Measurements from ENCODE around the gene NFIA. TPM values are rescaled to one million over a fixed set of nuclear protein-coding genes. Genes with fewer than 3 reads are reported as not detected.

The NFIA gene
- not detected for polyA plus RNA-seq (2012; ENCODE audit: low read depth, missing spikeins)

DNA sequence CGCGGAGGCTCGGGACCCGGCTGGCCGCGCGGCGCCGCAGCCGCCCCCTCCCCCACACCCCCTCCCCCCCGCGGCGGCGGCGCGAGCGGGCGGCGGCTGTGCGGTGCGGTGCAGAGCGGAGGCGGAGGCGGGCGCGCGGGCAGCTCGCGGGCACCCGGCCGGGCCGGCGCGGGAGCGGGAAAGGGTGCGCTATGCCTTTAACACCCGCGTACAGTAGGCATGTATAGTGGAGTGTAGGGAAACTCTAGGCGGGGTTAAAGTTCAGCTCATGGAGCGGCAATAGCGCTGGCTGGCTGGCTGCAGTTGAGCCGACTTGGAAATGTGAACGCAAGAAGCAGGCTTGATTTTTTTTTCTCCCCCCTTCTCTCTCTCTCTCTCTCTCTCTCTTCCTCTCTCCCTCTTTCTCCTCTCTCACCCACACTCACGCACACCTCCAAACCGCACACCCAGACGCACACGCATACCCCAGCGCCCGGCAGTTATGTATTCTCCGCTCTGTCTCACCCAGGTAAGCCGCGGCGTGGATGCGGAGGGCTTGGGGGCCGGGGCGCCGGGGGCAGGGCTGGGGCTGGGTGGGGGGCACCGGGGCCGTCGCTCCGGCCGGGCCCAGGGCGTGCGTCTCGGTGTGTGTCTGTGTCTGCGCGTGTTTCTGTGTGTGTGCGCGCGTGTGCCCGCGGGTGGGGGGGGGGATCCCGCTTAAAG is at the start of gene NFIA:
TSS of gene NFIA (plus strand) at position 251 of the 702 bp plus-strand sequence.
- FAIRE-seq = no peak
- TF ChIP-seq PAX5 (IDR thresholded peaks at IDR 0.05; ENCODE audit: insufficient read depth, low read length, severe bottlenecking) (no peak), TAF1 (IDR thresholded peaks at IDR 0.05; ENCODE audit: low read depth, low read length) (no peak), POLR2AphosphoS5 (IDR thresholded peaks at IDR 0.05; ENCODE audit: low read depth, low read length) (no peak), SPI1 (IDR thresholded peaks at IDR 0.05; ENCODE audit: low read depth, low read length) (no peak)
- no peak for DNase-seq (ENCODE audit: insufficient read length, low spot score)

DNA sequence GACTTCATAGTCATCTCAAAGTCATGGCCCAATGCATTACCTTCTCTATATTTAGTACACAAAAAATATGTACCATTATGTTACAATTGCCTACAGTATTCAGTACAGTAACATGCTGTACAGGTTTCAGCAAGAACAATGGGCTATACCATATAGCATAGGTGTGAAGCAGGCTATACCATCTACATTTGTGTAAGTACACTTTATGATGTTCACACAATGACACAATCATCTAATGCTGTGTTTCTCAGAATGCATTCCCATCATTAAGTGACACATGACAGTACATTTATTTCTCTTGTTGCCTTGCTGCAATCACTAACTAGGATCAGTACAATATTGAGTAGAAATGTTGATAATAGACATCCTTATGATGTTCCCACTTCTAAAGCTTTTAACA is 46.5 kb upstream of the NFIA start:
- no peak for FAIRE-seq

DNA sequence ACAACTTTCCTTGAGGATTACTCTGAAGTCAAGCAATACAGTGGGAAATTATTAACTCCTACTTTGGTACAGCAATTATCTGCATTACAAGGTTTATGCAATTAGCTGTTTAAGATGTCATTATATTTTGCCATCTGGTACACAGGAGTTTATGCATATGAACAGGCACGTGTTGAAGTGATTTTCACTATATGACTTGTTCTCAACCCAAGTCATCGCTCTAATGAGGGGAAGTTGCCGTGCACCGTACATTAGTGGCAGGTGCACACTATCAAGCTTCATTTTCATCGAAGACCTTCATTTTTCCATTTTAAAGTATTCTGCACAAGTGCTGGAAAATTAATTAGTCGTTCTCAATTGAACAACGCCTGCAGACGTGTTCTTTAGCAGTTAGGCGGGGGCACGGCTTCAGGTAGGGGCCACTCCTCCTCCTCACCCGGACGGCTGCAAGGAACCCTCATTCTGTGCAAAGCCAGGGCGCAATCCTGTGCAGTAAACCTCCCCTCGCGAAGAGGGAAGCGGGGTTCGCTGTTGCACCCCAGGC is 39.8 kb upstream of the NFIA start:
- TF ChIP-seq POLR2A (IDR thresholded peaks at IDR 0.05; ENCODE audit: low read depth, low read length) (no peak), POLR2AphosphoS5 (IDR thresholded peaks at IDR 0.05; ENCODE audit: low read depth, low read length) (no peak), POU2F2 (IDR thresholded peaks at IDR 0.05; ENCODE audit: low read depth, low read length) (no peak), PAX5 (IDR thresholded peaks at IDR 0.05; ENCODE audit: insufficient read depth, low read length, severe bottlenecking) (no peak), SPI1 (IDR thresholded peaks at IDR 0.05; ENCODE audit: low read depth, low read length) (no peak), TAF1 (IDR thresholded peaks at IDR 0.05; ENCODE audit: low read depth, low read length) (no peak)
- no peak for FAIRE-seq
- no peak for DNase-seq (ENCODE audit: insufficient read length, low spot score)

More for the DNA sequence above, 46.5 kb upstream of the NFIA start:
- no peak for TF ChIP-seq TAF1 (IDR thresholded peaks at IDR 0.05; ENCODE audit: low read depth, low read length)
- no peak for TF ChIP-seq POLR2AphosphoS5 (IDR thresholded peaks at IDR 0.05; ENCODE audit: low read depth, low read length)
- TF ChIP-seq POU2F2 (IDR thresholded peaks at IDR 0.05; ENCODE audit: low read depth, low read length) = no peak
- no peak for TF ChIP-seq PAX5 (IDR thresholded peaks at IDR 0.05; ENCODE audit: insufficient read depth, low read length, severe bottlenecking)
- no peak for TF ChIP-seq SPI1 (IDR thresholded peaks at IDR 0.05; ENCODE audit: low read depth, low read length)
- TF ChIP-seq POLR2A (IDR thresholded peaks at IDR 0.05; ENCODE audit: low read depth, low read length) = no peak
- DNase-seq (ENCODE audit: insufficient read length, low spot score) = no peak

DNA sequence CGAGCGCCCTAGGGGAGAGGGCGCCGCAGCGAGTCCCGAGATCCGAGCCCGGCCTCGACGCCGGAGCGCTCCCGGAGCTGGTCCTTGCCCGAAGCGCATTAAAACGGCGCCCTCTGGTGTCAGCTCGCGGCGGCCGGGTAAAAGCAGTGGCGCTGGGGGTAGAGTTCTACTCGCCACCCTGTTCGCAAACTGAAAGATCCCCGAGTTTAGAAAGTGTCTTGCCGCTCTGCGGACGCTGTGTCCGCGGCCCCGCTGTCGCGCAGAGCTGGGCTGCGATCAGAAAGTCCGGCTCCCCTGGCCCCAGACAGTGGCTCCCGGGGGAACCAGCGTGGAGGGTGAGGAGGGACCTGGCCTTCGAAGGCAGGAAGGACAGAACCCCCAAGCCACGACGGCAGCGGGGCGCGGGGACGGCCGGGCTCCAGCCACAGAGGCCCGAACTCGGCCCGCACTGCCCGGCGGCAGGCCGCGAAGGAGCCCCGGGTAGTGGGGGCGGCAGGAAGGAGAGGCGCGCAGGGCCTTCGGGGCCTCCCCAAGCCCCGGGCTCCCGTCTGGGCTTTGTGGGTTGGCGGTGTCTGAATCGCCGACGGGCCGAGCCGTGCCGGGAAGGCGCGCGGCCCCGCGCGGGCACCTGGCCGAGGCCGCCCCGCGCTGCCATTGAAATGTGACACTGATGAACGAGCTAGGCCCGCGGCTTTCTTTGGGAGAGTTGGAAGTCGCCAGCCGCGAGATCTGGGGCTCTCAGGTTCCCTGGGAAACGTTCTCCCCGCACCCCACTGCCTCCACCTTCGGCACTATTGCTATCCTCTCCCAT is 39.1 kb upstream of the NFIA start:
- FAIRE-seq (peak; percentile 20), DNase-seq (ENCODE audit: insufficient read length, low spot score) (peak; percentile 51)
- TF ChIP-seq PAX5 (IDR thresholded peaks at IDR 0.05; ENCODE audit: insufficient read depth, low read length, severe bottlenecking) (no peak), POLR2AphosphoS5 (IDR thresholded peaks at IDR 0.05; ENCODE audit: low read depth, low read length) (no peak), TAF1 (IDR thresholded peaks at IDR 0.05; ENCODE audit: low read depth, low read length) (no peak), POLR2A (IDR thresholded peaks at IDR 0.05; ENCODE audit: low read depth, low read length) (no peak), SPI1 (IDR thresholded peaks at IDR 0.05; ENCODE audit: low read depth, low read length) (no peak), POU2F2 (IDR thresholded peaks at IDR 0.05; ENCODE audit: low read depth, low read length) (no peak)

DNA sequence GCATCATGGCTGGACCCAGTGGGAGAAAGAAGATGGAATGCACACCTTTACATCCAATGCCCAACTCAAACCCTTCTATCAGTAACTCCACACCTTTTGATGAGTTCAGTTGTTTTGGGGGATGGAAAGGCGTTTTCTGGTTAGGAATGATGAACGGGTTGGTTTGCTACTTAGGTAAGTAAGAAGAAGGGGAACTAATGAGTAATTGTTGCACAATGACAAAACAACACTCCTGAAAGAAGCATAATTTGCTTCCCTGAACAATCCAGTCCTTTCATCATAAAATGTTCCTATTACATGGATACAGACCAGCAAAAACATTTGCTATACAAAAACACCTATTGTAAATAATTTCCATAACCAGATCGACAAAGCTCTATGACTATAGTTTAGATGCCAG is 35.9 kb upstream of the NFIA start:
- no peak for TF ChIP-seq POLR2AphosphoS5 (IDR thresholded peaks at IDR 0.05; ENCODE audit: low read depth, low read length)
- TF ChIP-seq TAF1 (IDR thresholded peaks at IDR 0.05; ENCODE audit: low read depth, low read length) = no peak
- TF ChIP-seq POLR2A (IDR thresholded peaks at IDR 0.05; ENCODE audit: low read depth, low read length) = no peak
- no peak for TF ChIP-seq SPI1 (IDR thresholded peaks at IDR 0.05; ENCODE audit: low read depth, low read length)
- no peak for TF ChIP-seq PAX5 (IDR thresholded peaks at IDR 0.05; ENCODE audit: insufficient read depth, low read length, severe bottlenecking)
- no peak for TF ChIP-seq POU2F2 (IDR thresholded peaks at IDR 0.05; ENCODE audit: low read depth, low read length)
- FAIRE-seq (no peak), DNase-seq (ENCODE audit: insufficient read length, low spot score) (no peak)

DNA sequence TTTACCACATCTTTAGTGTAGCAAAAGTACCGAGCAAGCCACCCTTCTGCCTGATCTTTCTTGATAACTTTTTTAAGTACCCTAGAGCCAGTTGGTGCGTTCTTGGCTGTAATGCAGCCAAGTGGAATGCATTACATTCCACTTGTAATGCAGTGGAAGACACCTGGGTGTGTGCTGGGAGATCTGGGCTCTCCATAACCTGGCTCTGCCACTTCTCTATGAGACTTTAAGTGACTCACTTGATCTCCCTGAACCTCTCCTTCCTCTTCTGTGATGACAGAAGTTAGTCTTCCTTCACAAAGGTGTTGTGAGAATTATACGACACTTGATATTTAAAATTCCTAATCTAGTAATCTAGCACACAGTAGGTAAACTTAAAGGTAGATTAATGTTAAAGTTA is 35.3 kb upstream of the NFIA start:
- TF ChIP-seq SPI1 (IDR thresholded peaks at IDR 0.05; ENCODE audit: low read depth, low read length) = no peak
- TF ChIP-seq PAX5 (IDR thresholded peaks at IDR 0.05; ENCODE audit: insufficient read depth, low read length, severe bottlenecking) = no peak
- TF ChIP-seq TAF1 (IDR thresholded peaks at IDR 0.05; ENCODE audit: low read depth, low read length) = no peak
- TF ChIP-seq POU2F2 (IDR thresholded peaks at IDR 0.05; ENCODE audit: low read depth, low read length) = no peak
- TF ChIP-seq POLR2AphosphoS5 (IDR thresholded peaks at IDR 0.05; ENCODE audit: low read depth, low read length) = no peak
- no peak for TF ChIP-seq POLR2A (IDR thresholded peaks at IDR 0.05; ENCODE audit: low read depth, low read length)
- FAIRE-seq = no peak
- no peak for DNase-seq (ENCODE audit: insufficient read length, low spot score)

DNA sequence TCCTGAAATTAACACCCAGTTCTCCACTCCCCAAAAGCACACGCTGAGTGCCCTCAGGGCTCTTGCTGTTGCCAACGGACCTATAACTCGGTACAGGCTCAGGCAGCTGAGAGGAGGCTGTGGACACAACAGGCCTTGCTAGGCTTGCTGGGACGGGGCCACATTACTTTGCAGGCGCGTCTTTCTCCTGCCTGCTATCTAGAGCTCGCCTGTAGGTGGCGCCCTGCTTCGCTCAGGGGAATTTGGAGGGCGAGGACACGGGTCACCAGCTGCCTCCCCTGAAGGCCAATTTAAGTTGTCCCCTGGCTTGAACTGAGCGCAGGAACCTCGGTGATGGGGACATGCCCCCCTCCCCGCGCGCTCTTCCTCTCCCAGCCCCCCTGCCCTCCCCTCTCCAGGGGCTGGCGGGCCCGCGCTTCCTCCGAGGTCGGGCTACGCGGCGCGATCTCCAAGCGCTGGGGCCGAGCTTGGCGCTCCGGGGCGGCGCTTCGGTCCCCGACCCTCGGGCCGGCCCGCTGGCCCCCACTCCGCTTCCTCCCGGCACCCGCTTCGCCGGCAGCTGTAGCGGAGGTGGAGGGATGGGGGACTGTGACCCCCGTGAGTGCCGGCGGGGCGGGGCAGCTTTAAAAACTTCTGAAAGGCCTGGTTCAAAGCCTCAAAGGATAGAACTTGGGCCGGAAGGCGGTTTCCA is 32.4 kb upstream of the NFIA start:
- DNase-seq (ENCODE audit: insufficient read length, low spot score) (peak; percentile 51), FAIRE-seq (peak; percentile 81)
- no peak for TF ChIP-seq TAF1 (IDR thresholded peaks at IDR 0.05; ENCODE audit: low read depth, low read length)
- TF ChIP-seq POLR2A (IDR thresholded peaks at IDR 0.05; ENCODE audit: low read depth, low read length) = no peak
- TF ChIP-seq PAX5 (IDR thresholded peaks at IDR 0.05; ENCODE audit: insufficient read depth, low read length, severe bottlenecking) = no peak
- TF ChIP-seq POLR2AphosphoS5 (IDR thresholded peaks at IDR 0.05; ENCODE audit: low read depth, low read length) = no peak
- no peak for TF ChIP-seq POU2F2 (IDR thresholded peaks at IDR 0.05; ENCODE audit: low read depth, low read length)
- no peak for TF ChIP-seq SPI1 (IDR thresholded peaks at IDR 0.05; ENCODE audit: low read depth, low read length)

DNA sequence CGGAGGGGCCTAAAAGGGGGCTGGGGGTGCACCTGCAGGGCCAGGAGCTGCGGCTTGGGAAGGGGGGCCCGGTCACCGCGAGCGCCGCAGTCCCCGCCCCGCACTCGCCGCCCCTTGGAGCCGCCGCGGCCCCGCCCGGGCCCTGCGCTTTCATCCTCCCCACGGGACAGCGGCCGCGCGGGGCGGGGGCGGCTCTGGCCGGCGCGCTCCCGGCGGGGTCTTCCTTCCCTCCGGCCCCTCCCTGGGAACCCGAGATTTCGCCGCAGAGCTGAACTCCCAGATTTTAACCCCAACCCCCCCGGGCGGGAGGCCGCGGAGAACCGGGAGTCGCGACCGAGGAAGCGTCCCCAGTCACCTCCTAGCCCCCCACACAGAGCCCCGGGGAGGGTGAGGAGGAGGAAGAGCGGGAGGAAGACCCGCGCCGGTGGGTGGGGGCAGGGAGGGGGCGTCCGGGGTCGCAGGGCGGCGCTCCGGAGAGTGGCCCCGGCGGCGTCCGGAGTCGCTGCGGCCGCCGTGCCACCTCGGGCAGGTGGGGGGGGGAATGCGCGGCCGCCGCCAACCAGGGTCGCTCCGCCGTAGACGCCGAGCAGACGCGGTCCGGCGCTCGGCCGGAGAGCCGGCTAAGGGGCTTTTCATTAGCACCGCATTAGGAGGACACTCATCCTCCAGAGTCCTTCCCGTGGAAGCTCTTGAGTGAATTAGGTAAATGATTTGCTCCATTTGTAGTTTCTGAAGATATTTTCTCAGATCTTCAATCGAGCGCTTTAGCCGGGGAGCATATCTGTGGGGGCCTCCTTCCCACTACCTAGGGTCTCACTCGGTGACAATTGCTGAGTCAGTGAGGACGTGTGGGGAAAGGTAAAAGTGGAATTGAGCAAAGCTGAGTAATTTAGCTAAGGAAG is 31.6 kb upstream of the NFIA start:
- FAIRE-seq = no peak
- DNase-seq (ENCODE audit: insufficient read length, low spot score) = no peak
- TF ChIP-seq POU2F2 (IDR thresholded peaks at IDR 0.05; ENCODE audit: low read depth, low read length) (no peak), TAF1 (IDR thresholded peaks at IDR 0.05; ENCODE audit: low read depth, low read length) (no peak), POLR2AphosphoS5 (IDR thresholded peaks at IDR 0.05; ENCODE audit: low read depth, low read length) (no peak), PAX5 (IDR thresholded peaks at IDR 0.05; ENCODE audit: insufficient read depth, low read length, severe bottlenecking) (no peak), SPI1 (IDR thresholded peaks at IDR 0.05; ENCODE audit: low read depth, low read length) (no peak), POLR2A (IDR thresholded peaks at IDR 0.05; ENCODE audit: low read depth, low read length) (no peak)

All from GM12891 (cell line).